Type B pancreatic cell (in vitro differentiated cells): ENCODE measurements around the gene XXYLT1. TPM values are rescaled to one million over a fixed set of nuclear protein-coding genes. Genes with fewer than 3 reads are reported as not detected.
A peak's percentile ranks its signal among the peaks of the same experiment; 100 is the strongest.

Experiments
- DNase-seq: peaks from one replicate; pipeline ENCODE4 v3.0.0; 2021; ENCODE audit warnings: mixed read lengths; ENCODE audit not compliant: unreplicated experiment; ENCODE audit errors: extremely low spot score
- H3K27ac Mint-ChIP-seq: 2 replicates; pipeline ENCODE4 v1.8.0; 2021; ENCODE audit warnings: mild to moderate bottlenecking, mixed read lengths
- H3K27me3 Mint-ChIP-seq: 2 replicates; pipeline ENCODE4 v1.8.0; 2021; ENCODE audit warnings: mixed read lengths
- H3K36me3 Mint-ChIP-seq: 2 replicates; pipeline ENCODE4 v1.8.0; 2021; ENCODE audit warnings: mixed read lengths
- H3K4me1 Mint-ChIP-seq: one replicate; pipeline ENCODE4 v1.8.0; 2021; ENCODE audit warnings: mixed read lengths; ENCODE audit not compliant: unreplicated experiment
- H3K4me3 Mint-ChIP-seq: 2 replicates; pipeline ENCODE4 v1.8.0; 2021; ENCODE audit warnings: mild to moderate bottlenecking, mixed read lengths
- H3K9me3 Mint-ChIP-seq: 2 replicates; pipeline ENCODE4 v1.8.0; 2021; ENCODE audit warnings: mixed read lengths
- total RNA-seq: library from RNA; stranded (reverse); gene quantifications from 2 replicates; pipeline ENCODE4 v1.2.1, GENCODE V29; 2021; ENCODE audit warnings: low replicate concordance
- TF ChIP-seq, protein P1 (sequence below): fragments of 200-600 bp; sonication (generic); conservative IDR thresholded peaks from 2 replicates; pipeline ENCODE4 v1.5.0; 2021; ENCODE audit warnings: antibody characterized with exemption, mild to moderate bottlenecking

Gene XXYLT1
- total RNA-seq, 1 donor from 2014 or later = 27.0 TPM

DNA sequence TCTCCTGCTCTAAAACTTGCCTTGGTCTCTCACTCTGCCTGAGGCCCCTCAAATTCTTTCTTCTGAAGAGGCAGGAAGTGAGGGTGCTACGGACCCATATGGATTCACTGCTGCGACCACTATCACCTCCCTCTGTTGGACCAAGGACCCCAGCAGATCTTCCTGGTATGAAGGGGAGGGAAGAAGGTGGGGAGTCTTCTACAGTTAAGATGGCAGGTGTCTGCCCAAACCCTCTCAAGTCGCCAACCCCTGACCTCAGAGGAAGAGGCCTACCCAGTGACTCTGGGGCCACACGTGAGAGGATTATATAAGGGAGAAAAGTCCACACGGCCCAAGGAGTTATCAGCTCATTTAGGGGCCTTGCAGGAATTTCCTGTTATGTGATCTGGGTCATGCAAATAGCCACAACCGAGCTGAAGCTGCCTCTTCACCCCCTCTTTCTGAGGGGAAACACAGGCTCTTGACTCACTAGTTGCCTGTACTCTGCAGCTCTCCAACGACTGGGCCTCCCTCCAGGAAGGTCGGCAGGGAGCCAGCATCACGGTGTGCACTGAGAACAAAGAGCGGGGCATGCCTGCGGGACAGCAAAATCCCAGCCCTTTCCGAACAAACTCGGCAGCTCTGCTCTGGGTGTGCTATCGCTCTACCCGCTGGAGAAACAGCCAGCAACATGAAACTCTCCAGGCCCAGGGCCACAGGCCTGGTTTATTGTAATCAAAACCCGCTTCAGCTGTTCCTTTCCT lies 116.0 kb downstream of the XXYLT1 start:
- no peaks in the 10 kb centered on the region for H3K9me3 Mint-ChIP-seq
- H3K27ac Mint-ChIP-seq = peak overlapping the region; percentile 66
- H3K27me3 Mint-ChIP-seq = peaks cover 4% of the 10 kb centered on the region
- peak overlapping the region; percentile 8 for H3K4me3 Mint-ChIP-seq
- TF ChIP-seq, protein P1, sequence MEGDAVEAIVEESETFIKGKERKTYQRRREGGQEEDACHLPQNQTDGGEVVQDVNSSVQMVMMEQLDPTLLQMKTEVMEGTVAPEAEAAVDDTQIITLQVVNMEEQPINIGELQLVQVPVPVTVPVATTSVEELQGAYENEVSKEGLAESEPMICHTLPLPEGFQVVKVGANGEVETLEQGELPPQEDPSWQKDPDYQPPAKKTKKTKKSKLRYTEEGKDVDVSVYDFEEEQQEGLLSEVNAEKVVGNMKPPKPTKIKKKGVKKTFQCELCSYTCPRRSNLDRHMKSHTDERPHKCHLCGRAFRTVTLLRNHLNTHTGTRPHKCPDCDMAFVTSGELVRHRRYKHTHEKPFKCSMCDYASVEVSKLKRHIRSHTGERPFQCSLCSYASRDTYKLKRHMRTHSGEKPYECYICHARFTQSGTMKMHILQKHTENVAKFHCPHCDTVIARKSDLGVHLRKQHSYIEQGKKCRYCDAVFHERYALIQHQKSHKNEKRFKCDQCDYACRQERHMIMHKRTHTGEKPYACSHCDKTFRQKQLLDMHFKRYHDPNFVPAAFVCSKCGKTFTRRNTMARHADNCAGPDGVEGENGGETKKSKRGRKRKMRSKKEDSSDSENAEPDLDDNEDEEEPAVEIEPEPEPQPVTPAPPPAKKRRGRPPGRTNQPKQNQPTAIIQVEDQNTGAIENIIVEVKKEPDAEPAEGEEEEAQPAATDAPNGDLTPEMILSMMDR = no peak
- DNase-seq = no peak
- peaks cover 82% of the 10 kb centered on the region for H3K4me1 Mint-ChIP-seq
- no peaks in the 10 kb centered on the region for H3K36me3 Mint-ChIP-seq

DNA sequence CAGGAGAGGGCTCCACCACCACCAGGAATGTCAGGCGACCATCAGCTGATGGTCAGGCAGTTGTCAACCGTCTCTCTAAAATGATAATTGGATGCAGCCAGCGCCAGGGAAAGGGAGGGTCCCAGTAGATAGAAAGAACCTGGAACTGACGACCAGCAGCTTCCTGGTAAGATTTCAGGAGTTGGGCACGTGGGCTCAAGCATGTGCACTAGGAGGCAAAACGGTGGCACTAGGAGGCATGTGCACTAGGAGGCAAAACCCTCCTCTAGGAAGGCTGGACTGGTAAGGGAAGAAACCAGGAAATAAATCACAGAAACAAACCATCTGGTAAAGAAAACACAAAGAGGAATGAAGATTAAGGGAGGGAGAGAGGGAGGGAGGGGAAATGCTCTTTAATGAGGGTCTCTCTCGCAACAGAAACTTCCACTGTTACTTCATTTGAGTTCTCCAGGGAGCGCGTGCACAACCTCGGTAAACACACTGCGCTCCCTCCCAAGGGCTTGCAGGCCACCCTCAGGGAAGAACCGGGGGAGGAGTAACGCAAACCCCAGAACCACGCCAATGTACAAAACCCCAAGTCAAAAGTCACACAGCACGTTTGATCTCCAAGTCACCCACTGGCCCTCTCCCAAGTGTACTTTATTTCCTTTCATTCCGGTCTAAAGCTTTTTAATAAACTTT lies 116.7 kb downstream of the XXYLT1 start:
- Mint-ChIP-seq H3K4me3 (peak overlapping the region; percentile 65), H3K9me3 (no peaks in the 10 kb centered on the region), H3K36me3 (no peaks in the 10 kb centered on the region), H3K27ac (peak overlapping the region; percentile 66), H3K4me1 (peaks cover 82% of the 10 kb centered on the region), H3K27me3 (peaks cover 4% of the 10 kb centered on the region)
- TF ChIP-seq, protein P1 = no peak
- DNase-seq = no peak

DNA sequence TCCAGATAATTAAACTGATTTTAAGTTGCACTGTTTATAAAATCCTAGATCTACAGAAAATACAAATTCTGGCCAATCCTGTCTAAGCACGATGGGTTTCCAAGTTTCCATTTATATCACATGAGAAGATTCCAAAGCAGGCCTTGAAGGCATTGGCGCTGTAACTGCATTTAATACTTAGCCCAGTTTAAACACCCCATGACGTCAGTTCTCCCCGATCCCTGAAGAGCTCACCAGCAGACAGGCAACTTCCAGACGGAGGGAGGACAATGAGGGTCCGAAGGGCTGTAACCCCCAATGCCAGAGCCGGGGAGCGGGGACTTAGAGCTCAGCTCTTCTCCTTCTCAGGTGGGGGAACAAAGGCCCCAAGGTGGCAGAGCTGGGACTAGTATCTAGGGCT lies 117.3 kb downstream of the XXYLT1 start:
- TF ChIP-seq, protein P1 = no peak
- DNase-seq = no peak
- Mint-ChIP-seq H3K4me1 (peaks cover 80% of the 10 kb centered on the region), H3K27me3 (peaks cover 4% of the 10 kb centered on the region), H3K27ac (peak overlapping the region; percentile 29), H3K4me3 (peak overlapping the region; percentile 65), H3K9me3 (no peaks in the 10 kb centered on the region), H3K36me3 (no peaks in the 10 kb centered on the region)

DNA sequence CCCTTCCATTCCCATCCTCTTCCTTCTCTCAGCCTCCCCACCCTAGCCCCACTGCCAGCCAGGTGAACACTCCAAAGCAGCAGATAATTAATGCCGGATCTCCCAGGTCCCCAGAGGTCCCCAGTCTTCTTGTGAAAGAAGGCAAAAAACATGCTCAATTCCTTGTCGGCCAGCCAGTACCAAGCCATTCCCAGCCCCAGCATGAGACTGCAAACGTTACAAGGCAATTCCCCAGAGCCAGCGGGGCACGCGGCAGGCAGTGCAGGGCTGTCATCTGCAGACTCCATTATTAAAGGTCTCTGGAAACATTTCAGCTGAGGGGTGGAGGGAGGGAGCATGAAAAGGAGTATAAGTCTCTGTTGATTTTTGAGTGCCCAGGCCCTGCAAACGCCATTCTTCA lies 117.8 kb downstream of the XXYLT1 start:
- TF ChIP-seq, protein P1 = no peak
- Mint-ChIP-seq H3K4me3 (peak overlapping the region; percentile 71), H3K27ac (peak overlapping the region; percentile 29), H3K27me3 (peaks cover 4% of the 10 kb centered on the region), H3K4me1 (peaks cover 84% of the 10 kb centered on the region), H3K36me3 (no peaks in the 10 kb centered on the region), H3K9me3 (no peaks in the 10 kb centered on the region)
- DNase-seq = no peak

DNA sequence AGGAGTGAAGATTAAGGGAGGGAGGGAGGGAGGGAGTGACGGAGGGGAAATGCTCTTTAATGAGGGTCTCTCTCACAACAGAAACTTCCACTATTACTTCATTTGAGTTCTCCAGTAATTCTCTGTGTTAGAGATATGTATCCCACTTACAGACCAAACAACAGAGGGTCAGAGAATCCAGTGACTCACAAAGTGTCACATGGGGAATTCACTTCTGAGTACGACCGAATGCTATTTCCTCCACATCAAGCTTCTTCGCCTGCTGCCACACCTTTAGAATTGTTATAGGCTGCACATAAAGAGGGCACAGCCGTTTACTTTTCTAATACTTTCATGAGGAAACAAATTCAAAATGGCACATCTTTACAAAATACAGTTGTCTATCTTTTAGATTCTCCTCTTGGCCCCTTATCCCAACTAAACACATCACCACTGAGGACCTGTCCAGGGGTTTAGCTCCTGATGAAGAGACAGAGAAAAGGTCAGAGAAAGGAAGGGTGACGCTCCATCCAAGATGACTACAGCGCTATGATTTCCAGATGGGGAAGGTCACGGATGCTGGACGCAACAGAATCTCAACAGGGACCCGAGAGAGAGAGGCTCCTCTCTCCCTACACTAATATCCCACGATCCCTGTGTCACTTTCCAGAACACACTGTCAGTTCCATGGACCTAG lies 119.0 kb downstream of the XXYLT1 start:
- Mint-ChIP-seq H3K4me1 (peaks cover 86% of the 10 kb centered on the region), H3K4me3 (no peak overlapping the region), H3K36me3 (no peaks in the 10 kb centered on the region), H3K27ac (peak overlapping the region; percentile 8), H3K27me3 (peaks cover 4% of the 10 kb centered on the region), H3K9me3 (no peaks in the 10 kb centered on the region)
- no peak for DNase-seq
- TF ChIP-seq, protein P1 = no peak
